K562 (cell line): Measurements from ENCODE around the gene SIGLEC1. TPM values are rescaled to one million over a fixed set of nuclear protein-coding genes. Genes with fewer than 3 reads are reported as not detected.
A peak's percentile ranks its signal among the peaks of the same experiment; 100 is the strongest.

Source experiments
- ATF3 ChIP-seq, 2 experiments: fragments of 450-650 bp in 1 of 2; sonication (generic) in 1 of 2; formaldehyde crosslinking in 1 of 2; IDR thresholded peaks in 1 of 2; conservative IDR thresholded peaks in 1 of 2; 2 replicates each; pipeline versions ENCODE4 v1.6.1 to v1.8.1; 2016 to 2023; ENCODE audit warnings: mild to moderate bottlenecking in 2 of 2, moderate library complexity in 2 of 2, inconsistent platforms in 1 of 2, missing genetic modification reagents in 1 of 2
- CSDE1 ChIP-seq, 2 experiments: fragments of 450-650 bp; IDR thresholded peaks; 2 replicates each; pipeline ENCODE4 v1.6.1; 2016; ENCODE audit warnings: mild to moderate bottlenecking in 1 of 2
- FOXP1 ChIP-seq: sonication (generic); formaldehyde crosslinking; IDR thresholded peaks from 2 replicates; pipeline ENCODE4 v1.8.0; 2022; ENCODE audit warnings: mild to moderate bottlenecking, missing genetic modification reagents
- FUS ChIP-seq: fragments of 200-400 bp; formaldehyde crosslinking; optimal IDR thresholded peaks from 2 replicates; pipeline ENCODE3; 2017; ENCODE audit warnings: low read depth, low read length
- HDAC1 ChIP-seq, 2 experiments: fragments of 450-650 bp; IDR thresholded peaks; 2 replicates each; pipeline ENCODE4 v1.6.1; 2016 to 2017; ENCODE audit warnings: inconsistent platforms in 1 of 2, mild to moderate bottlenecking in 1 of 2, moderate library complexity in 1 of 2
- HNRNPL ChIP-seq: fragments of 200-400 bp; formaldehyde crosslinking; IDR thresholded peaks from 2 replicates; pipeline ENCODE4 v1.6.1; 2017; ENCODE audit warnings: low read depth, mild to moderate bottlenecking, low read length
- KDM5B ChIP-seq: fragments of 200-600 bp; sonication (generic); IDR thresholded peaks from 2 replicates; pipeline ENCODE4 v1.6.1; 2012; ENCODE audit warnings: low read depth, mild to moderate bottlenecking, moderate library complexity, low read length, control low read depth, inconsistent platforms; ENCODE audit not compliant: insufficient replicate concordance
- NFIC ChIP-seq: fragments of 450-650 bp; IDR thresholded peaks from 2 replicates; pipeline ENCODE4 v1.6.1; 2017; ENCODE audit warnings: mild to moderate bottlenecking, inconsistent platforms
- PHF20 ChIP-seq: fragments of 450-650 bp; IDR thresholded peaks from 2 replicates; pipeline ENCODE4 v1.6.1; 2018; ENCODE audit not compliant: partially characterized antibody
- SMARCE1 ChIP-seq: fragments of 450-650 bp; IDR thresholded peaks from 2 replicates; pipeline ENCODE4 v1.7.1; 2016; ENCODE audit warnings: mild to moderate bottlenecking
- TFAM ChIP-seq: fragments of 250-450 bp; sonication (Bioruptor Pico); conservative IDR thresholded peaks from 2 replicates; pipeline ENCODE4 v1.5.0; 2021; ENCODE audit warnings: mild to moderate bottlenecking, moderate library complexity
- TRIM28 ChIP-seq: fragments of 450-650 bp; IDR thresholded peaks from 2 replicates; pipeline ENCODE4 v1.6.1; 2017
- ZFP36 ChIP-seq: fragments of 150-350 bp; IDR thresholded peaks from 2 replicates; pipeline ENCODE4 v1.6.1; 2018; ENCODE audit warnings: low read length, low read depth; ENCODE audit not compliant: partially characterized antibody
- polyA plus RNA-seq, 8 experiments: library from polyadenylated mRNA; depleted of rRNA in 4 of 8; stranded (reverse) in 5 of 8; unstranded in 3 of 8; fragments of >200 nt; fragmentation: Nextera tagmentation in 2 of 8; fragmentation: Illumina TruSeq in 1 of 8; extraction: Ambion mirVana in 2 of 8; extraction: Trizol in 1 of 8; gene quantifications; 2 replicates each; pipeline versions ENCODE4 v1.2.1 to v1.2.3, GENCODE V29; 2011 to 2014; ENCODE audit warnings: inconsistent platforms in 1 of 8, missing spikeins in 1 of 8
- total RNA-seq, 7 experiments: library from RNA; depleted of rRNA in 6 of 7; stranded (reverse); fragments of >200 nt in 6 of 7; fragmentation: Illumina TruSeq in 2 of 7; extraction: Trizol in 2 of 7; gene quantifications; 2 replicates each; pipeline versions ENCODE4 v1.2.1 to v1.2.3, GENCODE V29; 2011 to 2021; ENCODE audit warnings: low replicate concordance in 1 of 7
- TF ChIP-seq, protein P1 (sequence below): fragments of 200-800 bp; sonication (Bioruptor generic); IDR thresholded peaks from 2 replicates; pipeline ENCODE4 v1.6.1; 2016; ENCODE audit warnings: missing genetic modification characterization, missing compliant biosample characterization
- TF ChIP-seq, protein P2 (sequence below): fragments of 450-650 bp; formaldehyde crosslinking; IDR thresholded peaks from 2 replicates; pipeline ENCODE4 v1.4.0; 2020; ENCODE audit warnings: mild to moderate bottlenecking, moderate library complexity
- TF ChIP-seq, protein P3 (sequence below): fragments of 450-650 bp; formaldehyde crosslinking; IDR thresholded peaks from 2 replicates; pipeline ENCODE4 v1.4.0; 2022; ENCODE audit warnings: missing genetic modification characterization
- TF ChIP-seq, protein P4 (sequence below): conservative IDR thresholded peaks from 2 replicates; pipeline ENCODE4 v1.6.1; 2011; ENCODE audit warnings: low read depth, mild to moderate bottlenecking, low read length; ENCODE audit not compliant: control insufficient read depth

SIGLEC1 gene
- total and polyA plus RNA-seq, 9 of the 15 experiments (the other 6 are each of a cell fraction or from before 2014, with no cell fraction given), result 0.05 to 0.07 TPM; not detected in 7

DNA sequence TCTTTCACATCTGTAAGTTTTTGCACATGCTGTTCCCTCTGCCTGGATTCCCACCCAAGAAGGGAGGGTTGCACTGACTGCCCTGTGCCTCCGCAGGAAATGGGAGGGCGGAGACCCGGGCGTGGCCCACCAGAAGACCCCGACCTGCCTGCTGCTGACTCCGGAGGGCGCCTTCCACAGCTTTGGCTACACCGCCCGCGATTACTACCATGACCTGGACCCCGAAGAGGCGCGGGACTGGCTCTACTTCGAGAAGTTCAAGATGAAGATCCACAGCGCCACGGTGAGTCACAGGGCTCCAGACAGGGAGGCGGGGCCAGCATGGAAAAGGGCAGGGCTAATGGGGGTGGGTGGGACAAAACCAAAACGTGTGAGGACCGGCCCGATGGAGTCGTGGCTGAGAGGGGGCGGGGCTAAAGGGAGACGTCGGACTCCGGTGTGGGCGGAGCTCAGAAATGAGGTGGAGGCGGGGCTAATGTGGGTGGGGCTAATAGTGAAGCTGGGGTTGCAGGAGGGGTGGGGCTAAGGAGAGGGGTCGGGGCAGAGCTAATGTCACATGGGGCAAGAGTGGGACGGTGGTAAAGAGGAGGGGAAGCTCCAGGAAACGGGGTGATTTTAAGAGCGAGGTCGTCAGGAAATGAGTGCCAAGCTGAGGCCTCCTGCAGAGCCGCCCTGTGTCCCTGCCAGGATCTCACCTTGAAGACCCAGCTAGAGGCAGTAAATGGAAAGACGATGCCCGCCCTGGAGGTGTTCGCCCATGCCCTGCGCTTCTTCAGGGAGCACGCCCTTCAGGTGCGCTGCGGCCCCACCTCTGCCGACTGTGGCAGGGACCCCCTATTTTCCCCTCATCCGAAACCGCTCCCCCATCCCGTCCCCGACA, 32.6 kb upstream of the SIGLEC1 start (continued):
- TF ChIP-seq, protein P1, sequence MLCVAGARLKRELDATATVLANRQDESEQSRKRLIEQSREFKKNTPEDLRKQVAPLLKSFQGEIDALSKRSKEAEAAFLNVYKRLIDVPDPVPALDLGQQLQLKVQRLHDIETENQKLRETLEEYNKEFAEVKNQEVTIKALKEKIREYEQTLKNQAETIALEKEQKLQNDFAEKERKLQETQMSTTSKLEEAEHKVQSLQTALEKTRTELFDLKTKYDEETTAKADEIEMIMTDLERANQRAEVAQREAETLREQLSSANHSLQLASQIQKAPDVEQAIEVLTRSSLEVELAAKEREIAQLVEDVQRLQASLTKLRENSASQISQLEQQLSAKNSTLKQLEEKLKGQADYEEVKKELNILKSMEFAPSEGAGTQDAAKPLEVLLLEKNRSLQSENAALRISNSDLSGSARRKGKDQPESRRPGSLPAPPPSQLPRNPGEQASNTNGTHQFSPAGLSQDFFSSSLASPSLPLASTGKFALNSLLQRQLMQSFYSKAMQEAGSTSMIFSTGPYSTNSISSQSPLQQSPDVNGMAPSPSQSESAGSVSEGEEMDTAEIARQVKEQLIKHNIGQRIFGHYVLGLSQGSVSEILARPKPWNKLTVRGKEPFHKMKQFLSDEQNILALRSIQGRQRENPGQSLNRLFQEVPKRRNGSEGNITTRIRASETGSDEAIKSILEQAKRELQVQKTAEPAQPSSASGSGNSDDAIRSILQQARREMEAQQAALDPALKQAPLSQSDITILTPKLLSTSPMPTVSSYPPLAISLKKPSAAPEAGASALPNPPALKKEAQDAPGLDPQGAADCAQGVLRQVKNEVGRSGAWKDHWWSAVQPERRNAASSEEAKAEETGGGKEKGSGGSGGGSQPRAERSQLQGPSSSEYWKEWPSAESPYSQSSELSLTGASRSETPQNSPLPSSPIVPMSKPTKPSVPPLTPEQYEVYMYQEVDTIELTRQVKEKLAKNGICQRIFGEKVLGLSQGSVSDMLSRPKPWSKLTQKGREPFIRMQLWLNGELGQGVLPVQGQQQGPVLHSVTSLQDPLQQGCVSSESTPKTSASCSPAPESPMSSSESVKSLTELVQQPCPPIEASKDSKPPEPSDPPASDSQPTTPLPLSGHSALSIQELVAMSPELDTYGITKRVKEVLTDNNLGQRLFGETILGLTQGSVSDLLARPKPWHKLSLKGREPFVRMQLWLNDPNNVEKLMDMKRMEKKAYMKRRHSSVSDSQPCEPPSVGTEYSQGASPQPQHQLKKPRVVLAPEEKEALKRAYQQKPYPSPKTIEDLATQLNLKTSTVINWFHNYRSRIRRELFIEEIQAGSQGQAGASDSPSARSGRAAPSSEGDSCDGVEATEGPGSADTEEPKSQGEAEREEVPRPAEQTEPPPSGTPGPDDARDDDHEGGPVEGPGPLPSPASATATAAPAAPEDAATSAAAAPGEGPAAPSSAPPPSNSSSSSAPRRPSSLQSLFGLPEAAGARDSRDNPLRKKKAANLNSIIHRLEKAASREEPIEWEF (CRISPR knock-in tag), result no peak
- peak; percentile 62; the same call in 1 of the 2 replicates for TF ChIP-seq TRIM28
- peak; percentile 79 for TF ChIP-seq ATF3 (IDR thresholded peaks at IDR 0.05)
- TF ChIP-seq ATF3 (CRISPR knock-in tag; conservative IDR thresholded peaks at IDR 0.05), result no peak
- TF ChIP-seq, protein P2, sequence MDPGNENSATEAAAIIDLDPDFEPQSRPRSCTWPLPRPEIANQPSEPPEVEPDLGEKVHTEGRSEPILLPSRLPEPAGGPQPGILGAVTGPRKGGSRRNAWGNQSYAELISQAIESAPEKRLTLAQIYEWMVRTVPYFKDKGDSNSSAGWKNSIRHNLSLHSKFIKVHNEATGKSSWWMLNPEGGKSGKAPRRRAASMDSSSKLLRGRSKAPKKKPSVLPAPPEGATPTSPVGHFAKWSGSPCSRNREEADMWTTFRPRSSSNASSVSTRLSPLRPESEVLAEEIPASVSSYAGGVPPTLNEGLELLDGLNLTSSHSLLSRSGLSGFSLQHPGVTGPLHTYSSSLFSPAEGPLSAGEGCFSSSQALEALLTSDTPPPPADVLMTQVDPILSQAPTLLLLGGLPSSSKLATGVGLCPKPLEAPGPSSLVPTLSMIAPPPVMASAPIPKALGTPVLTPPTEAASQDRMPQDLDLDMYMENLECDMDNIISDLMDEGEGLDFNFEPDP, result no peak
- 0 out of 2 replicates have a peak, but pooled peaks have one; percentile 21 for TF ChIP-seq SMARCE1
- no peak for TF ChIP-seq PHF20
- TF ChIP-seq NFIC, result no peak
- TF ChIP-seq FUS, result no peak
- no peak for TF ChIP-seq TFAM (CRISPR knock-in tag)
- TF ChIP-seq, protein P3, sequence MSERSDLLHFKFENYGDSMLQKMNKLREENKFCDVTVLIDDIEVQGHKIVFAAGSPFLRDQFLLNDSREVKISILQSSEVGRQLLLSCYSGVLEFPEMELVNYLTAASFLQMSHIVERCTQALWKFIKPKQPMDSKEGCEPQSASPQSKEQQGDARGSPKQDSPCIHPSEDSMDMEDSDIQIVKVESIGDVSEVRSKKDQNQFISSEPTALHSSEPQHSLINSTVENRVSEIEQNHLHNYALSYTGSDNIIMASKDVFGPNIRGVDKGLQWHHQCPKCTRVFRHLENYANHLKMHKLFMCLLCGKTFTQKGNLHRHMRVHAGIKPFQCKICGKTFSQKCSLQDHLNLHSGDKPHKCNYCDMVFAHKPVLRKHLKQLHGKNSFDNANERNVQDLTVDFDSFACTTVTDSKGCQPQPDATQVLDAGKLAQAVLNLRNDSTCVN (CRISPR knock-in tag), result no peak
- TF ChIP-seq FOXP1 (CRISPR knock-in tag), result no peak
- TF ChIP-seq, protein P4, sequence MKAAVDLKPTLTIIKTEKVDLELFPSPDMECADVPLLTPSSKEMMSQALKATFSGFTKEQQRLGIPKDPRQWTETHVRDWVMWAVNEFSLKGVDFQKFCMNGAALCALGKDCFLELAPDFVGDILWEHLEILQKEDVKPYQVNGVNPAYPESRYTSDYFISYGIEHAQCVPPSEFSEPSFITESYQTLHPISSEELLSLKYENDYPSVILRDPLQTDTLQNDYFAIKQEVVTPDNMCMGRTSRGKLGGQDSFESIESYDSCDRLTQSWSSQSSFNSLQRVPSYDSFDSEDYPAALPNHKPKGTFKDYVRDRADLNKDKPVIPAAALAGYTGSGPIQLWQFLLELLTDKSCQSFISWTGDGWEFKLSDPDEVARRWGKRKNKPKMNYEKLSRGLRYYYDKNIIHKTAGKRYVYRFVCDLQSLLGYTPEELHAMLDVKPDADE, result no peak
- TF ChIP-seq HDAC1 (IDR thresholded peaks at IDR 0.05), result no peak
- TF ChIP-seq ZFP36, result no peak
- no peak for TF ChIP-seq CSDE1 (IDR thresholded peaks at IDR 0.05)
- peak; percentile 31 for TF ChIP-seq KDM5B
- TF ChIP-seq HNRNPL, result no peak
